GM18907 (cell line): ENCODE measurements around the gene GGT5.
"Not testable (repeated sequence)": the region's sequence is repeated elsewhere in the genome, so short reads cannot be mapped to it uniquely, and the experiment has no call there.

Experiments used
- ATAC-seq: cut with Tn5 transposase; IDR thresholded peaks from one replicate; pipeline ENCODE4 v1.9.1; 2021; ENCODE audit warnings: mild to moderate bottlenecking, moderate library complexity; ENCODE audit not compliant: unreplicated experiment

The GGT5 gene

GRCh38 chr22:24264329-24264896 is 19.5 kb upstream of the GGT5 start:
- not testable (repeated sequence) for ATAC-seq

- not testable (repeated sequence) for ATAC-seq
Measured at GRCh38 chr22:24263479-24263878, 18.6 kb upstream of the GGT5 start.

GRCh38 chr22:24262185-24262749 is 17.4 kb upstream of the GGT5 start:
- not testable (repeated sequence) for ATAC-seq

- ATAC-seq = not testable (repeated sequence)
Measured at GRCh38 chr22:24259459-24259858, 14.6 kb upstream of the GGT5 start.

GRCh38 chr22:24256736-24257135 is 11.9 kb upstream of the GGT5 start:
- not testable (repeated sequence) for ATAC-seq

- not testable (repeated sequence) for ATAC-seq
Measured at GRCh38 chr22:24256136-24256535, 11.3 kb upstream of the GGT5 start.

- ATAC-seq = not testable (repeated sequence)
Measured at GRCh38 chr22:24253126-24253525, 8.2 kb upstream of the GGT5 start.

GRCh38 chr22:24251286-24251685 is 6.4 kb upstream of the GGT5 start:
- not testable (repeated sequence) for ATAC-seq

GRCh38 chr22:24249413-24249812 is 4.5 kb upstream of the GGT5 start:
- ATAC-seq = not testable (repeated sequence)

GRCh38 chr22:24248611-24249010 is 3.7 kb upstream of the GGT5 start:
- not testable (repeated sequence) for ATAC-seq

GRCh38 chr22:24247564-24248344 is 2.9 kb upstream of the GGT5 start:
- no peak for ATAC-seq

- ATAC-seq = no peak
Measured at GRCh38 chr22:24247011-24247507, 2.2 kb upstream of the GGT5 start.

GRCh38 chr22:24245584-24246561 is 991 bp upstream of the GGT5 start:
- ATAC-seq = not testable (repeated sequence)

- ATAC-seq = no peak
Measured at GRCh38 chr22:24244144-24244787, 616 bp downstream of the GGT5 start.

GRCh38 chr22:24243417-24243816 is 1.5 kb downstream of the GGT5 start:
- ATAC-seq = not testable (repeated sequence)

GRCh38 chr22:24240985-24241692 is 3.7 kb downstream of the GGT5 start:
- ATAC-seq = not testable (repeated sequence)

GRCh38 chr22:24240381-24240780 is 4.5 kb downstream of the GGT5 start:
- ATAC-seq = no peak

- not testable (repeated sequence) for ATAC-seq
Measured at GRCh38 chr22:24238101-24238694, 6.7 kb downstream of the GGT5 start.

GRCh38 chr22:24236656-24237055 is 8.2 kb downstream of the GGT5 start:
- no peak for ATAC-seq
